ACC112 (cell line): Measurements from ENCODE around the gene NFKBIB.
"Not testable (repeated sequence)": the region's sequence is repeated elsewhere in the genome, so short reads cannot be mapped to it uniquely, and the experiment has no call there.

Experiments used
- H2AFZ ChIP-seq: fragments of 200-600 bp; sonication (generic); one replicate; pipeline ENCODE4 v1.6.0; 2017; ENCODE audit warnings: antibody characterized with exemption, low read length; ENCODE audit not compliant: unreplicated experiment
- H3K27ac ChIP-seq: fragments of 200-600 bp; sonication (generic); 2 replicates; pipeline ENCODE4 v1.5.1; 2014; ENCODE audit warnings: low read depth, mild to moderate bottlenecking, antibody characterized with exemption, low read length, moderate library complexity
- H3K27me3 ChIP-seq: fragments of 200-600 bp; sonication (generic); 2 replicates; pipeline ENCODE4 v1.6.1; 2014; ENCODE audit warnings: mild to moderate bottlenecking, antibody characterized with exemption, low read length, moderate library complexity, mixed read lengths; ENCODE audit not compliant: insufficient read depth
- H3K36me3 ChIP-seq: fragments of 200-600 bp; sonication (generic); 2 replicates; pipeline ENCODE4 v1.6.1; 2016; ENCODE audit warnings: mild to moderate bottlenecking, antibody characterized with exemption, low read length, moderate library complexity, mixed read lengths; ENCODE audit not compliant: insufficient read depth
- H3K4me1 ChIP-seq: fragments of 200-600 bp; sonication (generic); one replicate; pipeline ENCODE4 v1.6.1; 2016; ENCODE audit warnings: low read length, mixed read lengths; ENCODE audit not compliant: insufficient read depth, unreplicated experiment, control insufficient read depth
- H3K4me3 ChIP-seq: fragments of 200-600 bp; sonication (generic); 2 replicates; pipeline ENCODE4 v1.5.1; 2014; ENCODE audit warnings: mild to moderate bottlenecking, low read depth, low read length
- H3K79me2 ChIP-seq: fragments of 200-600 bp; sonication (generic); one replicate; pipeline ENCODE4 v1.6.0; 2016; ENCODE audit warnings: low read length; ENCODE audit not compliant: control insufficient read depth, unreplicated experiment, insufficient read depth

The NFKBIB gene, protein sequence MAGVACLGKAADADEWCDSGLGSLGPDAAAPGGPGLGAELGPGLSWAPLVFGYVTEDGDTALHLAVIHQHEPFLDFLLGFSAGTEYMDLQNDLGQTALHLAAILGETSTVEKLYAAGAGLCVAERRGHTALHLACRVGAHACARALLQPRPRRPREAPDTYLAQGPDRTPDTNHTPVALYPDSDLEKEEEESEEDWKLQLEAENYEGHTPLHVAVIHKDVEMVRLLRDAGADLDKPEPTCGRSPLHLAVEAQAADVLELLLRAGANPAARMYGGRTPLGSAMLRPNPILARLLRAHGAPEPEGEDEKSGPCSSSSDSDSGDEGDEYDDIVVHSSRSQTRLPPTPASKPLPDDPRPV

DNA sequence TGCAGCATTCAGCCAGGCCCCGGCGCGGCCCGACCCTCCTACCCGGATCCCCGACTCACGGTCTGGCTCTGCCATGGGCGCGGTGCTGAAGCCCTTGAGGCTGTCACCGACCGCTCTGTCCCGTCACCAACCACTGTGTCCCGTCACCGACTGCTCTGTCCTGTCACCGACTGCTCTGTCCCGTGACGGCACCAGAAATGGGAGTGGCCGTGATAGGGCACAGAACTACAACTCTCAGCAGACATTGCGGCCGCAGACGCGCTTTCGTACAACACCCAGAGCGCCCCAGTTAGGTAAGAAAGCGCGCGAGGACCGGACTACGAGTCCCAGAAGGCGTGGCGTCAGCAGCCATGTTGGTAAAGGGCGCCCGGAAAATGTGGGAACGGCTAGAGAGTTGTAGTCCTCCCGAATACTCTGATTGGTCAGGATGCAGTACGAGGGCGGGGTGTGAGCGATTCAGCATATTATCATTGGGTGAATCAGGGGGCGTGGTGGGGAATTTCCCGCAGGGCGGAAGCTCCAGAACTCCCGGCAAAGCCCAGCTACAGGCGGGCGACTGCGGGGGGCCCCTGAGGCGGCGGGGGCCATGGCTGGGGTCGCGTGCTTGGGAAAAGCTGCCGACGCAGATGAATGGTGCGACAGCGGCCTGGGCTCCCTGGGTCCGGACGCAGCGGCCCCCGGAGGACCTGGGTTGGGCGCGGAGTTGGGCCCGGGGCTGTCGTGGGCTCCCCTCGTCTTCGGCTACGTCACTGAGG lies at the start of gene NFKBIB, which contains the start of gene SIRT2:
Gene NFKBIB (plus strand): TSS at position 523 of the 755 bp plus-strand sequence. CDS start 64 bp downstream, at position 587.
Gene SIRT2 (minus strand): TSS at position 172 of the 755 bp plus-strand sequence. CDS start 97 bp downstream, at position 75.
- H2AFZ ChIP-seq, result peak within 1 kb of the TSS; percentile 81
- H3K79me2 ChIP-seq, result peaks cover 3% of the 10 kb centered on the region
- peak within 1 kb of the TSS; percentile 79 for H3K27ac ChIP-seq
- no peaks in the 10 kb centered on the region; the same call in 1 of the 2 replicates for H3K36me3 ChIP-seq
- H3K4me3 ChIP-seq, result peak within 1 kb of the TSS; percentile 90
- no peaks in the 10 kb centered on the region for H3K27me3 ChIP-seq
- no peaks in the 10 kb centered on the region for H3K4me1 ChIP-seq

DNA sequence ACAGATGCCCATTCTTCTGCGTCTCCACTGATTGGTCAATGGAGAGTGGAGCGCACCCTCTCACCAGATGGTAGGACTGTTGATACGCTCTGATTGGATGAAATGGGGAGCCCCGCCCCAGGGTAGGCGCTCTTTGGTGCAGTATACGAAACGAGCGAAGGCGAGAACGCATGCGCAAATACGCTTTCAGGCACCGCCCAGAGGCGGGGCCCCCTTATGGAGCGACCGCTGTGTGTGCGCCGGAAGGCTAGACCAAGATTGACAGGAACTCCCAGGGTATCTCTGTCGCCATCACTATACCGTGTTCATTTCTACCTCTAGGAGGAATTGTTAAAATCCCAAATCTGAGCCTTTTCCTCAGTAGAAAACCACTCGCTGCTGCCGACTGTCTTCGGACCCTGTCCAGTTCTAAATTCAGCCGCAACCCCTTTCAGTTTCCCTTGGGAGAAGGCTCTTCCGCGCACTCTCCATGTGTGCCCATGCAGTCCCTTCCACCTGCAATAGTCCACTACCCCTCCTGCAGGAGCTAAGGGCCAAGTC lies 49.3 kb upstream of the NFKBIB start:
- Histone ChIP-seq H2AFZ (no peak overlapping the region), H3K27me3 (no peaks in the 10 kb centered on the region), H3K27ac (peak overlapping the region; percentile 91), H3K4me1 (peaks cover 14% of the 10 kb centered on the region), H3K36me3 (peaks cover 17% of the 10 kb centered on the region; the same call in 1 of the 2 replicates), H3K79me2 (peaks cover 35% of the 10 kb centered on the region), H3K4me3 (peak overlapping the region; percentile 92)

DNA sequence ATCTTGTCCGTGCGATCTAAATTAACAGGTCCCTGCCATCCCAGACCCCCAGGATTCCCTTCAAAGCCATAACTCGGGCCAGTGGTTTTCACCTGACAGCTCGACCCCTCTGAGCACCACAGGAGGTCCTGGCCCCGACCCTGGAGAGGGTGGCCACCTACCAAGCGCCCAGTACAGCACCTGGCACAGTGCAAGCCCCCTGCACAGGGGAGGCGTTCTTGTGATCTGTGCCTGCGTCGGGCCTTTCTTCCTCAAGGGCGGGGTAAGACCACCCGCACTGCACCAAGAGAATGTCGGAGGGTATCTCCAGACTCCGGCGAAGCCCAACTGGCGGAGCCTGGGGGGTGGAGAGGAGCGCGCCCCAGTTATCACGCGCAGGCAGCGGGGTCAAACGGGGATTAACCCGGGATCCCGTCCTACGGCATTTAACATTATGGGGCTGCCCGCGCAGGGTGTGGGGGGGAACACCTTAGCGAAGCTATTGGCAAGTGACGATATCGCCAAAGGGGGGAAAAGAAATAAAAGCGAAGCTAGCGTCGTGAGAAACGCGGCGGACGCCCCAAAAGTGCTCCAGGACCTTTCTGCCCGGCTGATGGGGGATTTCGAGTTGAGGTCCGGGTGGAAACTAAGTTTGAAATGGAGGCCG lies 48.7 kb upstream of the NFKBIB start:
- H3K4me1 ChIP-seq, result peaks cover 14% of the 10 kb centered on the region
- peaks cover 29% of the 10 kb centered on the region for H3K79me2 ChIP-seq
- no peaks in the 10 kb centered on the region for H3K27me3 ChIP-seq
- peak overlapping the region; percentile 92 for H3K4me3 ChIP-seq
- peaks cover 12% of the 10 kb centered on the region; the same call in 1 of the 2 replicates for H3K36me3 ChIP-seq
- no peak overlapping the region for H2AFZ ChIP-seq
- peak overlapping the region; percentile 91 for H3K27ac ChIP-seq

DNA sequence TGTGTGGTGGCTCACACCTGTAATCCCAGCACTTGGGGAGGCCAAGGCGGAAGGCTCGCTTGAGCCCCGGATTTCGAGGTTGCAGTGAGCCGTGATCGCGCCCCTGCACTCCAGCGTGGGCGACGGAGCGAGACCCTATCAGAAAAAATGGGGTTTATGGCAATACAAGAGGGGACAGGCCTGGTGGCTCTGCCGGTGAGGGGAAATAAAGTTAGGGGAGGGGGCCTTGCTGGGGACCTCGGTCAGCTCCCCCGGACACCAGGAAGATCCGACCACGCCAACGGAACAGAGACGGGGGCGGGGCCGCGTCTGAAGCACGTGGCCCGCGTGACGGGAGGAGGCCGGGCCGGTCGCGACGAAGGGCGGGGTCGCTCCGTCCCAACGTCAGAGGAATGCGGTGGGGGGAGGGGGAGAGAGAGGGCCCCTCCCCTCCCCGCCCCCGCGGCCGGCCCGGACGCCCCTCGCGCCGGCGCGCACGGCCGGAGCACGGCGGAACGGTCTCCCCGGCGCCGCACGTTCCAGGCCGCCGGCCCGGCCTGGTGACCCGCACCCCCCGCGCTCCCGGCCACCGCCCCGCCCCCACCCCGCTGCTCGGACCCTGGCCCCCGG lies 48.0 kb upstream of the NFKBIB start:
- no peak overlapping the region for H2AFZ ChIP-seq
- H3K79me2 ChIP-seq, result peaks cover 23% of the 10 kb centered on the region

DNA sequence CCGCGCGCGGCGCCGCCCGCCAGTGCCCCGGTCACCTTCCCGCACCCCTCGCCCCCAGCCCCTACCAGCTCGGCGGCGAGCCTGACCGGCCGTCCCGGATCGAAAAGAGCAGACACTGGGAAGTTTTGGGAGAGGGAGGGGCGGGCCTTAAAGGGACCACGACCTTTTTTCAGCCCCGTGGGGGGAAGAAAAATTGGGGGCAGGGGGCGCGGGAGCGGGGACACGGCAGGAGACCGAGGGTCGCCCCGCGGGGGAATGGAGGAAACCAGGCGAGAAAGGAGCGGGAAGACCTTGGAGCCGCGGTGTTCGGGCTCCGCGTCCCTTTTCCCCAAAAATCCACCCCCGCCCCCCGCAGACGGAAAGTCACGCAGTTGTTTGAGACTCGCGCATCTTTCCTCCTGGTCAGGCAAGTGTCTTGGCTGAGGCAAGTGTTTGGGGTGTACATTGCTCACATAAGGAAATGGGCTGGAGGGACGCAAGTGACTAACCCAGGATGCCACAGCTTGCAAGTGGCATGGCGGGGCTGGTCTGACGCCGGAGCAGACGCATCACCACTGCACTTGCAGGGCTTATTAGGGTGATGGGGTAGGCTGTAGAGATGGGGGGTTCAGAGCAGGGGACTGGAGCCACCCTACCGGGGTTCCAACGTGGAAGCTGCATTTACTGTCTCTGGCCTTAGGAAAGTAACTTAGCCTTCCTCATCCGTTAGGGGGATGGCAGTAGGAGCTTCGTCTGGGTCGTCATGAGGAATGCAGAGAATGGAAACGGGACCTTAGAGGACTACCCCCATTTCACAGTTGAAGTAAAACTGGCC lies 47.3 kb upstream of the NFKBIB start:
- peak overlapping the region; percentile 91 for H3K27ac ChIP-seq
- H3K79me2 ChIP-seq, result peaks cover 16% of the 10 kb centered on the region
- H3K27me3 ChIP-seq, result no peaks in the 10 kb centered on the region
- peak overlapping the region; percentile 89 for H3K4me3 ChIP-seq
- peaks cover 9% of the 10 kb centered on the region for H3K4me1 ChIP-seq
- peak overlapping the region; percentile 13 for H2AFZ ChIP-seq
- H3K36me3 ChIP-seq, result peaks cover 4% of the 10 kb centered on the region; the same call in 1 of the 2 replicates

More for the DNA sequence above, 48.0 kb upstream of the NFKBIB start:
- peak overlapping the region; percentile 92 for H3K4me3 ChIP-seq
- H3K36me3 ChIP-seq, result peaks cover 10% of the 10 kb centered on the region; the same call in 1 of the 2 replicates
- peak overlapping the region; percentile 91 for H3K27ac ChIP-seq
- peaks cover 14% of the 10 kb centered on the region for H3K4me1 ChIP-seq
- H3K27me3 ChIP-seq, result no peaks in the 10 kb centered on the region

DNA sequence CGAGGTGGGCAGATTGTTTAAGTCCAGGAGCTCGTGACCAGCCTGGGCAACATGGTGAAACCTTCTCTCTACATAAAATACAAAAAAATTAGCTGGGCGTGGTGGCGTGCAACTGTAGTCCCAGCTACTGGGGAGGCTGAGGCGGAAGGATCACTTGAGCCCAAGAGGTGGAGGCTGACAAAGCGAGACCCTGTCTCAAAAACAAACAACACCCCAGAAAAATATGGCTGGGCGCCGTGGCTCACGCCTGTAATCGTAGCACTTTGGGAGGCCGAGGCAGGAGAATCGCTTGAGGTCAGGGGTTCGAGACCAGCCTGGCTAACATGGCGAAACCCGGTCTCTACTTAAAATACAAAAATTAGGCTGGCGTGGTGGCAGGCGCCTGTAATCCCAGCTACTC lies 46.6 kb upstream of the NFKBIB start:
- Histone ChIP-seq H3K27ac (0 out of 2 replicates have a peak overlapping the region, but pooled peaks have one; percentile 91), H3K4me1 (peaks cover 5% of the 10 kb centered on the region), H3K27me3 (no peaks in the 10 kb centered on the region), H2AFZ (no peak overlapping the region), H3K4me3 (peak overlapping the region; percentile 89), H3K79me2 (peaks cover 8% of the 10 kb centered on the region), H3K36me3 (no peaks in the 10 kb centered on the region)

DNA sequence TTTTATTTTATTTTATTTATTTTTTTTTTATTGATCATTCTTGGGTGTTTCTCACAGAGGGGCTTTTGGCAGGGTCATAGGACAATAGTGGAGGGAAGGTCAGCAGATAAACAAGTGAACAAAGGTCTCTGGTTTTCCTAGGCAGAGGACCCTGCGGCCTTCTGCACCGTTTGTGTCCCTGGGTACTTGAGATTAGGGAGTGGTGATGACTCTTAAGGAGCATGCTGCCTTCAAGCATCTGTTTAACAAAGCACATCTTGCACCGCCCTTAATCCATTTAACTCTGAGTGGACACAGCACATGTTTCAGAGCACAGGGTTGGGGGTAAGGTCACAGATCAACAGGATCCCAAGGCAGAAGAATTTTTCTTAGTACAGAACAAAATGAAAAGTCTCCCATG lies 44.8 kb upstream of the NFKBIB start:
- H3K27ac ChIP-seq, H3K79me2 ChIP-seq, H3K27me3 ChIP-seq, H3K4me1 ChIP-seq, H2AFZ ChIP-seq, H3K36me3 ChIP-seq, H3K4me3 ChIP-seq: not testable (repeated sequence)

DNA sequence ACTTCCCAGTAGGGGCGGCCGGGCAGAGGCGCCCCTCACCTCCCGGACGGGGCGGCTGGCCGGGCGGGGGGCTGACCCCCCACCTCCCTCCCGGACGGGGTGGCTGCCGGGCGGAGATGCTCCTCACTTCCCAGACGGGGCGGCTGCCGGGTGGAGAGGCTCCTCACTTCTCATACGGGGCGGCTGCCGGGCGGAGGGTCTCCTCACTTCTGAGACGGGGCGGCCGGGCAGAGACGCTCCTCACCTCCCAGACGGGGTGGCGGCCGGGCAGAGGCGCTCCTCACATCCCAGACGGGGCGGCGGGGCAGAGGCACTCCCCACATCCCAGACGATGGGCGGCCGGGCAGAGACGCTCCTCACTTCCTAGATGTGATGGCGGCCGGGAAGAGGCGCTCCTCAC lies 44.0 kb upstream of the NFKBIB start:
- not testable (repeated sequence) for H3K27ac ChIP-seq, H3K4me3 ChIP-seq, H3K79me2 ChIP-seq, H3K4me1 ChIP-seq, H2AFZ ChIP-seq, H3K36me3 ChIP-seq, H3K27me3 ChIP-seq

DNA sequence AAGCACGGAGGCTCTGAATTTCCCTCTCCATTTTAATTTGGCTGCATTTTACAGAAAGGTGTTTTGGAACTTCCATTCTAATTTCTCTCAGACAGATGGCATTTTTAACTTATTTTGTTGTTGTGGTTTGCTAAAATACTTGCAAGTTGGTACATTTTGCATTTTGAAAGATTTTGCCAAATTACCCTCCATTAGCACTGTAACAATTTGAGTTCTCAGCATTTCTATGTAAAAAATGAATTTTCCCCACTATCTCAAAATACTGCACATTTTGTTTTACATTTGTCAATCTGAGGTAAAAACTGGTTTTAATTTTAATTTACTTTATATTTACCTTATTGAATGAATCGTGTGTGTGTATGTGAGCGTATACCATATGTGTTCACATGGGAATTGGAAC lies 43.0 kb upstream of the NFKBIB start:
- Histone ChIP-seq H3K27ac (no peak overlapping the region), H3K79me2 (no peaks in the 10 kb centered on the region), H3K4me3 (no peak overlapping the region), H3K4me1 (no peaks in the 10 kb centered on the region), H3K36me3 (no peaks in the 10 kb centered on the region), H3K27me3 (no peaks in the 10 kb centered on the region), H2AFZ (no peak overlapping the region)
